DMS53 (cell line): Measurements from ENCODE around the gene AARS2.

Experiments
- DNase-seq: peaks from one replicate; lab custom pipeline; 2025; lab: John Stamatoyannopoulos, UW

AARS2 gene

GRCh38 chr6:44262467-44263353 is 50.4 kb downstream of the AARS2 start:
- no peak for DNase-seq

GRCh38 chr6:44261581-44261980 is 51.6 kb downstream of the AARS2 start:
- no peak for DNase-seq

- no peak for DNase-seq
Observed at GRCh38 chr6:44260451-44261297, 52.5 kb downstream of the AARS2 start.

GRCh38 chr6:44260011-44260410 is 53.1 kb downstream of the AARS2 start:
- DNase-seq, result no peak

GRCh38 chr6:44258921-44259320 is 54.2 kb downstream of the AARS2 start:
- no peak for DNase-seq

GRCh38 chr6:44258325-44258863 is 54.8 kb downstream of the AARS2 start:
- DNase-seq, result no peak

- no peak for DNase-seq
Observed at GRCh38 chr6:44257753-44258324, 55.3 kb downstream of the AARS2 start.

- DNase-seq, result peak; percentile 88
Observed at GRCh38 chr6:44257025-44257752, 56.0 kb downstream of the AARS2 start, which contains the start of gene SLC35B2. Gene SLC35B2 (minus strand): TSS chr6:44257528. CDS start chr6:44257410, 118 bp downstream.

- no peak for DNase-seq
Observed at GRCh38 chr6:44256775-44257024, 56.4 kb downstream of the AARS2 start.

- peak; percentile 74 for DNase-seq
Observed at GRCh38 chr6:44255871-44256774, 57.0 kb downstream of the AARS2 start.

- DNase-seq, result peak; percentile 73
Observed at GRCh38 chr6:44255105-44255808, 57.9 kb downstream of the AARS2 start.

GRCh38 chr6:44254191-44255104 is 58.7 kb downstream of the AARS2 start:
- peak; percentile 67 for DNase-seq

GRCh38 chr6:44253307-44254101 is 59.6 kb downstream of the AARS2 start:
- peak; percentile 84 for DNase-seq

- no peak for DNase-seq
Observed at GRCh38 chr6:44251576-44252524, 61.3 kb downstream of the AARS2 start.

- peak; percentile 47 for DNase-seq
Observed at GRCh38 chr6:44250718-44251123, 62.4 kb downstream of the AARS2 start.

- DNase-seq, result no peak
Observed at GRCh38 chr6:44250067-44250717, 63.0 kb downstream of the AARS2 start.
